Activated CD4-positive, CD25-positive, alpha-beta regulatory T cell treated with anti-CD3 and anti-CD28 coated beads, Interleukin-2, amount 50 U/mL, for 72 hours (primary cell): Measurements from ENCODE around the gene DUSP23.

ENCODE experiments used
- DNase-seq: peaks from one replicate; pipeline ENCODE4 v3.0.0; 2021

The DUSP23 gene

GRCh38 chr1:159829273-159829634 is 48.5 kb downstream of the DUSP23 start:
- DNase-seq: no peak

GRCh38 chr1:159829822-159830465 is 49.2 kb downstream of the DUSP23 start:
- DNase-seq: no peak

GRCh38 chr1:159830722-159831121 is 50.0 kb downstream of the DUSP23 start:
- DNase-seq: no peak

- DNase-seq: no peak
Measured at GRCh38 chr1:159831412-159832141, 50.8 kb downstream of the DUSP23 start.
